WI38 (cell line): ENCODE measurements around the gene RNF8.
"Not testable (repeated sequence)": the region's sequence is repeated elsewhere in the genome, so short reads cannot be mapped to it uniquely, and the experiment has no call there.

Experiments used
- H3K4me3 ChIP-seq: 2 replicates; pipeline ENCODE4 v1.5.1; 2011; ENCODE audit warnings: low read depth, mild to moderate bottlenecking, control low read depth, low read length
- TF ChIP-seq, protein P1 (sequence below): IDR thresholded peaks from 2 replicates; pipeline ENCODE4 v1.5.1; 2012; ENCODE audit warnings: low read depth, mild to moderate bottlenecking, control low read depth, low read length

The RNF8 gene

DNA sequence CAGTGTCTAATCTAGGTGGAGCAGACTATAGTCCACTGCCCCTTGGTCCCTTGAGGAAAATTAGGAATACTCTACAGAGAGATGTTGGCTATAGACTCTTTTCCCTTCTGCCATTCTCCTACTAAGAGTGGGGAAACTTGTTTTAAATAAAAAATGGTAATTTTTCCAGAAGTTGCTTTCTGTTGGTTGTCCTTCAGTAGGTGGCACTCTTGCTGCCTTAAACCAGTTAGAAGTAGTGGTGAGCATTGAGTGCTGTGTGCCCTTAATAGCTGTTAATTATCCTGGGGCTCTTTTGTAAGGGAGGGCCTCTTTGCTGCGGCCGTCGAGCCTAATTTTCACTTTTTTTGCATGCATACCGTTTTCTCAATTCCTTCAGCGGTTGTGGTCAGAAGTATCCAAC, 82.0 kb downstream of the RNF8 start:
- TF ChIP-seq, protein P1, sequence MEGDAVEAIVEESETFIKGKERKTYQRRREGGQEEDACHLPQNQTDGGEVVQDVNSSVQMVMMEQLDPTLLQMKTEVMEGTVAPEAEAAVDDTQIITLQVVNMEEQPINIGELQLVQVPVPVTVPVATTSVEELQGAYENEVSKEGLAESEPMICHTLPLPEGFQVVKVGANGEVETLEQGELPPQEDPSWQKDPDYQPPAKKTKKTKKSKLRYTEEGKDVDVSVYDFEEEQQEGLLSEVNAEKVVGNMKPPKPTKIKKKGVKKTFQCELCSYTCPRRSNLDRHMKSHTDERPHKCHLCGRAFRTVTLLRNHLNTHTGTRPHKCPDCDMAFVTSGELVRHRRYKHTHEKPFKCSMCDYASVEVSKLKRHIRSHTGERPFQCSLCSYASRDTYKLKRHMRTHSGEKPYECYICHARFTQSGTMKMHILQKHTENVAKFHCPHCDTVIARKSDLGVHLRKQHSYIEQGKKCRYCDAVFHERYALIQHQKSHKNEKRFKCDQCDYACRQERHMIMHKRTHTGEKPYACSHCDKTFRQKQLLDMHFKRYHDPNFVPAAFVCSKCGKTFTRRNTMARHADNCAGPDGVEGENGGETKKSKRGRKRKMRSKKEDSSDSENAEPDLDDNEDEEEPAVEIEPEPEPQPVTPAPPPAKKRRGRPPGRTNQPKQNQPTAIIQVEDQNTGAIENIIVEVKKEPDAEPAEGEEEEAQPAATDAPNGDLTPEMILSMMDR: no peak
- H3K4me3 ChIP-seq: no peak overlapping the region

DNA sequence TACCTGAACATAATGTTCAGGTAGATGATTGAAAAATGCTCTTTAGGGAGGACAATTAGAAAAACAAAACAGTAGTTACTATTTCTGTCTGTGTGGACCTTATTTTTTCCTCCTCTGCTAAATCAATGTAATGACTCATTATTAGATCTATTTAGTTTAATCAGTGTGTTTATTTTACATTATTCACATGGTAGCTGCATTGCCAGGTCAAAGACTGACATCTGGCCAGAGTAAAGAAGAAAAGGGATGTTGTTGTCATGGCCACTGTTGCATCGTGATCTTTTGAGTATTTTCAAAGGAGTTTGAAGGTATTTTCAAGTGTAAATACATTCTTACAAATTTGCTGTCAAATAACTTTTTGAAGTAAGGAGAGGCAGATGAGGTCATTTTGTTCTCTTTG, 85.1 kb downstream of the RNF8 start:
- TF ChIP-seq, protein P1: no peak
- H3K4me3 ChIP-seq: no peak overlapping the region

DNA sequence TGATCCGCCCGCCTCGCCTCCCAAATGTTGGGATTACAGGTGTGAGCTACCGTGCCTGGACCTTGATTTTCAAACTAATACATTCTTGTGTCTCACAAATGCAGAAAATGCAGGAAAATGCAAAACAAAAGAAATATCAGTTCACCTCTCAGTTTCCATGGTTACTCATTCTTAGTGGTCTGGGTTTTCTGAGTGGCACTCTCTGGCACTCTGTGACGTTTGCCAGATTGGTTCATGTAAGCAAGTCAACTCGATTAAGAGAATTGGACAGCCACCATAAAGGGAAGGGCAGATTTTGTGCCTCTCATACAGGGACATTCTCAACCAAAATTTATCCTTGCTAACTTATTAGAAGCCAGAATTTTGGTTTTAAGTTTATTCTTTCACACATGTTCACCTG, 87.9 kb downstream of the RNF8 start:
- no peak overlapping the region for H3K4me3 ChIP-seq
- TF ChIP-seq, protein P1: no peak

DNA sequence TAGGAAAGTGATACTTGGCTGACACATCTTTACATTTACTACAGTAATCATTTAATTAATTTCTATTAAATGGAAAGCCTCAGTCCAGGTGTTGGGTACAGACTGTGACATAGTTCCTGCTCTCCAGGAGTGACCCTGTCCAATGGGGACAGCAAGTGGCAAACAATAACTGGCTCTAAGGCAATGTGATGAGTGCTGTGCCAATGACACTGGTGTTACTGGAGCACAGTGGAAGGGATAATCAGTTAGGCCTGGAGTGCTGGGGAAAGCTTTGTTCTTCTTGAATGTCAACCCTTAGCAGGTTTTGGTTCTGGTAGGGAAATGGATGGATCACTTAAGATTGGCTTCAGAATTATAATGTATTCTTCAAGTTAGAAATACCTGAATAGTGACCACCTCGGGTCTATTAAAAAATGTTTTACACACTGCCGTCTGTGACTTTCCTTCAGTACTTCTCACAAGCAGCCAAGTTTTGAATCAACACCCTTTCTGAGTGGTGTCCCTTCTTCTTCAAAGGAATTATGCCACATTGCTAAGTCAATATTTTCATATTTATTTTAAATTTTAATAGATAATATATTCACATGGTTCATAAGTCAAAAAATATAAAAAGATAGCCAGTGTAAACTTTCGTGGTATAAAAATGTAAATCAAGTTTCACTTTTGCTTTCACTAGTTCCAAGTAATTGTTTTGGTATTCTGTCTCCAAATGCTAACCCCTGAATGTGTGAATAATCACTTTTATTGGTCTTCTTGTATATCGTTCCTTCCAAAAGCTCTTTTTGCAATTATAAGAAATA, 88.8 kb downstream of the RNF8 start:
- H3K4me3 ChIP-seq: no peak overlapping the region
- TF ChIP-seq, protein P1: no peak

DNA sequence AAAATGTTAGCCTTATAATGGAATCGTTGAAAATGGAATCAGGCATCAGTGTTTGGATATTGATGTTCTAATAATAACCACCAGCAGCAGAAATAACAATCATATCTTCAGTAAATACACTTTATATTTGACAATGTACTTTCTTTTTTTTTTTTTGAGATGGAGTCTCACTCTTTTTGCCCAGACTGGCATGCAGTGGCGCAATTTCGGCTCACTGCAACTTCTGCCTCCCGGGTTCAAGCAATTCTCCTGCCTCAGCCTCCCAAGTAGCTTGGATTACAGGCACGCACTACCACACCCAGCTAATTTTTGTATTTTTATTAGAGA, 89.4 kb downstream of the RNF8 start:
- not testable (repeated sequence) for H3K4me3 ChIP-seq
